Lower lobe of right lung (tissue), 2 donors: ENCODE results near the gene RGMB. TPM values are rescaled to one million over a fixed set of nuclear protein-coding genes. Genes with fewer than 3 reads are reported as not detected.

Source experiments
- ATAC-seq, 2 donors: fragments of 200-7000 bp; cut with Tn5 transposase; one replicate each; pipeline ENCODE4 v1.9.1; 2020 to 2022; ENCODE audit warnings: mild to moderate bottlenecking in 2 of 2, moderate library complexity in 2 of 2
- DNase-seq: peaks from one replicate; pipeline ENCODE4 v3.0.0-alpha.2; 2020
- H3K27ac ChIP-seq: fragments of 200-600 bp; one replicate; pipeline ENCODE4 v1.8.0; 2022
- H3K27me3 ChIP-seq: fragments of 200-600 bp; one replicate; pipeline ENCODE4 v1.8.0; 2022; ENCODE audit warnings: low read depth
- H3K36me3 ChIP-seq: fragments of 200-600 bp; one replicate; pipeline ENCODE4 v1.8.0; 2022; ENCODE audit warnings: mild to moderate bottlenecking
- H3K4me1 ChIP-seq: fragments of 200-600 bp; one replicate; pipeline ENCODE4 v1.8.0; 2022
- H3K4me3 ChIP-seq: fragments of 200-600 bp; one replicate; pipeline ENCODE4 v1.8.0; 2022; ENCODE audit warnings: mild to moderate bottlenecking
- H3K9me3 ChIP-seq: fragments of 200-600 bp; one replicate; pipeline ENCODE4 v1.8.0; 2022
- CTCF ChIP-seq: fragments of 200-600 bp; IDR thresholded peaks from one replicate; pipeline ENCODE4 v1.8.0; 2022; ENCODE audit warnings: antibody characterized with exemption, mild to moderate bottlenecking
- intact Hi-C: fragments of 100-400 bp; cut with DNase I; formaldehyde crosslinking; loops from one replicate; pipeline ENCODE4 v1.11.0; 2022
- total RNA-seq: library from RNA; stranded (reverse); fragmentation: NEBNext Ultra II Directional; extraction: Animal tissue kit (Norgen Biotek cat#: 25700); gene quantifications from one replicate; pipeline ENCODE4 v1.2.1, GENCODE V29; 2021
- donor health status: DM: no; HTN: yes; CAD: no; lungs with severe emphysema.

RGMB gene
- total RNA-seq, 1 donor from 2014 or later: 22.9 TPM

GRCh38 chr5:98840946-98841345, 67.5 kb downstream of the RGMB start:
- ATAC-seq (no peak), DNase-seq (no peak)
- Histone ChIP-seq H3K27me3 (no peaks in the 10 kb centered on the region), H3K27ac (no peak overlapping the region), H3K9me3 (no peaks in the 10 kb centered on the region), H3K36me3 (no peaks in the 10 kb centered on the region), H3K4me1 (no peaks in the 10 kb centered on the region), H3K4me3 (no peak overlapping the region)
- intact Hi-C loops: no loop called here
- TF ChIP-seq CTCF: no peak

- intact Hi-C loops: no loop called here
- TF ChIP-seq CTCF: no peak
- Histone ChIP-seq H3K9me3 (no peaks in the 10 kb centered on the region), H3K4me3 (no peak overlapping the region), H3K36me3 (no peaks in the 10 kb centered on the region), H3K27ac (no peak overlapping the region), H3K27me3 (no peaks in the 10 kb centered on the region), H3K4me1 (no peaks in the 10 kb centered on the region)
- DNase-seq: no peak
- no peak for ATAC-seq
Observed at GRCh38 chr5:98843481-98843880, 70.0 kb downstream of the RGMB start.

GRCh38 chr5:98844865-98845264, 71.4 kb downstream of the RGMB start:
- H3K9me3 ChIP-seq: no peaks in the 10 kb centered on the region
- no peaks in the 10 kb centered on the region for H3K36me3 ChIP-seq
- no peaks in the 10 kb centered on the region for H3K27me3 ChIP-seq
- H3K4me3 ChIP-seq: no peak overlapping the region
- TF ChIP-seq CTCF: no peak
- H3K27ac ChIP-seq: no peak overlapping the region
- DNase-seq: no peak
- ATAC-seq: no peak
- H3K4me1 ChIP-seq: no peaks in the 10 kb centered on the region
- intact Hi-C loops: no loop called here

- no peak overlapping the region for H3K27ac ChIP-seq
- no peak overlapping the region for H3K4me3 ChIP-seq
- no peaks in the 10 kb centered on the region for H3K27me3 ChIP-seq
- DNase-seq (no peak), ATAC-seq (no peak)
- TF ChIP-seq CTCF: no peak
- no peaks in the 10 kb centered on the region for H3K4me1 ChIP-seq
- no peaks in the 10 kb centered on the region for H3K9me3 ChIP-seq
- no peaks in the 10 kb centered on the region for H3K36me3 ChIP-seq
- intact Hi-C loops: no loop called here
Observed at GRCh38 chr5:98845878-98846277, 72.4 kb downstream of the RGMB start.

Other genes starting within 250 kb of the RGMB start
- 32.8 TPM for gene CHD1, start 155.3 kb downstream of the RGMB start, total RNA-seq